ENCODE measurements around the gene CHRM4.

Gene CHRM4

DNA sequence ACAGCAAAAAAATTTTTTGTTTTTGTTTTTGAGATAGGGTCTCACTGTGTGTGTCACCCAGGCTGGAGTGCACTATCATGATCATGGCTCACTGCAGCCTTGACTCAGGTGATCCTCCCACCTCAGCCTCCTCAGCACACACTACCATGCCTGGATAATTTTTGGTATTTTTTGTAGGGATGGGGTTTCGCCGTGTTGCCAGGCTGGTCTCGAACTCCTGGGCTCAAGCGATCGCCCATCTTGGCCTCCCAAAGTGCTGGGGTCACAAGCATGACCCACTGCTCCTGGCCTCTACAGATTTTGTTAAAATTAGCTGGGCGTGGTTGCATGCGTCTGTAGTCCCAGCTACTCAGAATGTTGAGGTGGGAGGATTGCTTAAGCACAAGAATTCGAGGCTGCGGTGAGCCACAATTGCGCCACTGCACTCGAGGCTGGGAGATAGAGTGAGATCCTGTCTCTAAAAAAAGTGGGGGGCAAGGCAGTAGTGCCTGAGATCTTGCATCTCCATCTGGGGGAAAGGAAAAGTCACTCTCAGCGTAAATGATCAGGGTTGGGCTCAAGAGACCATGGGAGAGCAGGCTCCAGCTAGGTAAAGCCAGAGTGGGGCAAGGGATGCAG lies 54.9 kb downstream of the CHRM4 start:
- Histone ChIP-seq H3K4me1 (ENCODE audit: control insufficient read depth, insufficient read depth, low read length) (peaks cover 17% of the 10 kb centered on the region), H3K9me3 (ENCODE audit: control insufficient read depth, insufficient read depth, low read length) (no peaks in the 10 kb centered on the region), H3K27ac (ENCODE audit: low read length) (no peak overlapping the region), H3K27me3 (ENCODE audit: control insufficient read depth, insufficient read depth, low read length) (peaks cover 15% of the 10 kb centered on the region), H3K4me3 (ENCODE audit: low read length) (no peak overlapping the region), H3K36me3 (ENCODE audit: control insufficient read depth, insufficient read depth, low read length) (no peaks in the 10 kb centered on the region)
- DNase-seq (ENCODE audit: low read depth, low spot score) = no peak
- no CpG with 5 or more reads among the region's 12 CpGs for WGBS (ENCODE audit: insufficient coverage, insufficient read length)

DNA sequence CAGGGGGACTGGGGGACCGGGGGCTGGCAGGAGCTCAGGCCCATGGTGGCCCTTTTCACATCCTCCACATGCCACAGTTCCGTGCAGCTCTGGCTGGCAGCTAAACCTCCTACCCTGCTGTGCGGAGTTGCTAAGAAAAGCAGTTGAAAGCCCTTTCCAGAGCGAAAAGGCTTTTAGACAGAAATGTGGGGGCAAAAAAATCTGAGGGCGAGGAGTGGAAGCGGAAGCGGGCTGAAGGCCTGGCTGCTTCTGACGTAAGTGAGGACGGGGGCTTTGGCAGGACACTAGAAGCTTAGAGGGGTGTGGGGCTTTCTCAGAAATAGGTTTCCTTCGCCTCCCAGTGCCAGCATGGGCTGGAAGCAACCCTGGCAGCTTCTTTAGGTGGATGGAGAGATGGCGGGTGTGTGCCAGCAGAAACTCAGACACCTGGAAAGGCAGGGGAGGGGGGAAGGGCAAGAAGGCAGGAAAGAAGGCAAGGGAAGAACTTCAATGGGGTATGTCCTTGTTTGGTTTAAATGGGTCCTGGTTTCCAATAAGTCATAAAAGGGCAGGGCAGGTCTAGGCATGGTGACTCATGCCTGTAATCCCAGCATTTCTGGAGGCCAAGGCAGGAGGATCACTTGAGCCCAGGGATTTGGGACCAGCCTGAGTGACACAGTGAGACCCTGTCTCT lies 55.5 kb downstream of the CHRM4 start:
- H3K27me3 ChIP-seq (ENCODE audit: control insufficient read depth, insufficient read depth, low read length) = peaks cover 22% of the 10 kb centered on the region
- peaks cover 17% of the 10 kb centered on the region for H3K4me1 ChIP-seq (ENCODE audit: control insufficient read depth, insufficient read depth, low read length)
- no peaks in the 10 kb centered on the region for H3K36me3 ChIP-seq (ENCODE audit: control insufficient read depth, insufficient read depth, low read length)
- no peaks in the 10 kb centered on the region for H3K9me3 ChIP-seq (ENCODE audit: control insufficient read depth, insufficient read depth, low read length)
- no peak for DNase-seq (ENCODE audit: low read depth, low spot score)
- no CpG with 5 or more reads among the region's 11 CpGs for WGBS (ENCODE audit: insufficient coverage, insufficient read length)
- H3K4me3 ChIP-seq (ENCODE audit: low read length) = no peak overlapping the region
- H3K27ac ChIP-seq (ENCODE audit: low read length) = no peak overlapping the region

DNA sequence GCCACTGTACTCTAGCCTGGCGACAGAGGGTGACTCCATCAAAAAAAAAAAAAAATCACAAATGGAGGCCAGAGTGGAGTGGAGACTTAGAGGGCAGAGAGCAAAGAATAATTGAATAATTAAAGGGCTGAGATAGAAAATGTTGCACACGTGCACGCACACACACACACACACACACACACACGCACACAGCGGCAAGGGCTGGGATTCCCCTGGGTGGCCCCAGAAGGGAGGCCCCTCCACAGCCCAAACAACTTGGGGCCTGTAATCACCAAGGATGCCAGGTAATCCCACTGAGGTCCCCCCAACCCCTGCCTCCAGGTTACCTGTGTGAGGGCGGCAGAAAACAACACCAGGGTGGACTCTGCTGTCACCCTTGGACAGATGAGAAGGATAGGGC lies 56.3 kb downstream of the CHRM4 start:
- peaks cover 18% of the 10 kb centered on the region for H3K4me1 ChIP-seq (ENCODE audit: control insufficient read depth, insufficient read depth, low read length)
- no peak overlapping the region for H3K27ac ChIP-seq (ENCODE audit: low read length)
- no peak overlapping the region for H3K4me3 ChIP-seq (ENCODE audit: low read length)
- WGBS (ENCODE audit: insufficient coverage, insufficient read length) = no CpG with 5 or more reads among the region's 6 CpGs
- H3K27me3 ChIP-seq (ENCODE audit: control insufficient read depth, insufficient read depth, low read length) = peaks cover 22% of the 10 kb centered on the region
- no peak for DNase-seq (ENCODE audit: low read depth, low spot score)
- H3K9me3 ChIP-seq (ENCODE audit: control insufficient read depth, insufficient read depth, low read length) = no peaks in the 10 kb centered on the region
- no peaks in the 10 kb centered on the region for H3K36me3 ChIP-seq (ENCODE audit: control insufficient read depth, insufficient read depth, low read length)

DNA sequence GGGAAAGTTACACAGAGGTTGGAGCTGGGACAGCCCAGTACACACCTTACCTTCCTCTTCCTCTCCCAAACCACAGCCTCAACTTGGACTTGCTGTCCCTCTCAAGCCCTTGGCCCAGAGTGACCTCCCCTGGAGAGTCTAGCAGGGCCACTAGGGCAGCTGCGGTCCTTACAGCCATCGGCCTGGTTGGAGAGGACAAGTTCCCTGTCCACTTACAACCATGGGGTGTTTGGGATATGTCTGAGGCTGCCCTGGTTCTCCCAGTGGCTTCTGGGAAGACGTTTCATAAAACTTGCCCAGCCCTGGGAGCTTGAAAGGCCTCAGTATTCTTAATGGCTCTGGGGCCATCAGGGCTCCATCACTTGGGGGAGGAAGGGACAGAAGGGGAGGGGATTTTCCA lies 57.4 kb downstream of the CHRM4 start:
- Histone ChIP-seq H3K36me3 (ENCODE audit: control insufficient read depth, insufficient read depth, low read length) (no peaks in the 10 kb centered on the region), H3K9me3 (ENCODE audit: control insufficient read depth, insufficient read depth, low read length) (no peaks in the 10 kb centered on the region), H3K4me3 (ENCODE audit: low read length) (no peak overlapping the region), H3K27ac (ENCODE audit: low read length) (no peak overlapping the region), H3K4me1 (ENCODE audit: control insufficient read depth, insufficient read depth, low read length) (peaks cover 15% of the 10 kb centered on the region), H3K27me3 (ENCODE audit: control insufficient read depth, insufficient read depth, low read length) (peaks cover 22% of the 10 kb centered on the region)
- no CpG with 5 or more reads among the region's 3 CpGs for WGBS (ENCODE audit: insufficient coverage, insufficient read length)
- DNase-seq (ENCODE audit: low read depth, low spot score) = no peak
